B cell (primary cell): Measurements from ENCODE around the gene ERN2.

Experiments used
- EZH2 ChIP-seq: IDR thresholded peaks from 2 replicates; pipeline ENCODE4 v1.6.1; 2012; ENCODE audit warnings: borderline replicate concordance, low read depth, mild to moderate bottlenecking, moderate library complexity, low read length; ENCODE audit not compliant: insufficient read depth, poor library complexity, severe bottlenecking
- TF ChIP-seq, protein P1 (sequence below): fragments of 200-600 bp; IDR thresholded peaks from one replicate; pipeline ENCODE4 v1.8.0; 2022; ENCODE audit warnings: antibody characterized with exemption, mild to moderate bottlenecking

DNA sequence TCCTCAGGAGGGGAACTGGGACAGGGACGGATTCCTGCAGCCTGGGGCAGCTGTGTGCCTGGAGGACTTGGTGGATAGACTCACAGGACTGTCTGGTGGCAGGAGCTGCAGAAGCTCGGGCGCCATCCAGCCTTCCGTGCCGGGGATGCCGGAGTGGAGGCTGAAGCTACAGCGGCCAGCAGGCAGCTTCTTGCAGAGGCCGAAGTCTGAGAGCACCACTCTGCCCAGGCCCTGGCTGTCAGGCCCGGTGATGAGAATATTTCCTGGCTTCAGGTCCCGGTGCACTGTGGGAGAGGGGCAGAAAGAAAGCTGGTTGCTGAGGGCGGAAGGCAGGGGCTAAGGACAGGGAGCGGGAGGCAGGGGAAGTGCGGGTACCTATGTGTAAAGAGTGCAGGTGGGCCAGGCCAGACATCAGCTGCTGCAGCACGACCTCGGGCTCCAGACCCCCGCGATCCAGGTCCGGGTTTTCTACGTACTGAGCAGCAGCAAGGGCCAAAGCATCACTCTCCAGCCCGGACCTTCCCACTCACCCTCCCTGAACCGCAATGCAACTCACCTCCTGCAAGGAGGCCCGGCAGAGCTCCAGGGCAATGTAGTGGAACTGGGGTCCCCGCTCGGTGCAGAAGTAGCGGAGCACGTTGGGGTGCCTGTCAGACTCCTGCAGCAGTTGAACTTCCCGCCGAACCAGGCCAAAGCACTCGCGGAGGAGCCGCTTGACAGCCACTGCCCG, 18.2 kb downstream of the ERN2 start:
- TF ChIP-seq, protein P1, sequence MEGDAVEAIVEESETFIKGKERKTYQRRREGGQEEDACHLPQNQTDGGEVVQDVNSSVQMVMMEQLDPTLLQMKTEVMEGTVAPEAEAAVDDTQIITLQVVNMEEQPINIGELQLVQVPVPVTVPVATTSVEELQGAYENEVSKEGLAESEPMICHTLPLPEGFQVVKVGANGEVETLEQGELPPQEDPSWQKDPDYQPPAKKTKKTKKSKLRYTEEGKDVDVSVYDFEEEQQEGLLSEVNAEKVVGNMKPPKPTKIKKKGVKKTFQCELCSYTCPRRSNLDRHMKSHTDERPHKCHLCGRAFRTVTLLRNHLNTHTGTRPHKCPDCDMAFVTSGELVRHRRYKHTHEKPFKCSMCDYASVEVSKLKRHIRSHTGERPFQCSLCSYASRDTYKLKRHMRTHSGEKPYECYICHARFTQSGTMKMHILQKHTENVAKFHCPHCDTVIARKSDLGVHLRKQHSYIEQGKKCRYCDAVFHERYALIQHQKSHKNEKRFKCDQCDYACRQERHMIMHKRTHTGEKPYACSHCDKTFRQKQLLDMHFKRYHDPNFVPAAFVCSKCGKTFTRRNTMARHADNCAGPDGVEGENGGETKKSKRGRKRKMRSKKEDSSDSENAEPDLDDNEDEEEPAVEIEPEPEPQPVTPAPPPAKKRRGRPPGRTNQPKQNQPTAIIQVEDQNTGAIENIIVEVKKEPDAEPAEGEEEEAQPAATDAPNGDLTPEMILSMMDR, result no peak
- no peak for TF ChIP-seq EZH2
